H9 (cell line): ENCODE measurements around the gene DCST2. TPM values are rescaled to one million over a fixed set of nuclear protein-coding genes. Genes with fewer than 3 reads are reported as not detected.

Source experiments
- DNase-seq: peaks from one replicate; pipeline ENCODE4 v3.0.0-alpha.2; 2017
- H2AFZ ChIP-seq: one replicate; pipeline ENCODE4 v1.6.1; 2013; ENCODE audit warnings: mild to moderate bottlenecking, low read length, control low read depth, moderate library complexity
- H2AK5ac ChIP-seq: 2 replicates; pipeline ENCODE4 v1.6.1; 2013; ENCODE audit warnings: low read length, control low read depth, mixed read lengths; ENCODE audit not compliant: insufficient read length
- H2BK120ac ChIP-seq: one replicate; pipeline ENCODE4 v1.6.1; 2013; ENCODE audit warnings: low read depth, mild to moderate bottlenecking, low read length, control low read depth, inconsistent platforms; ENCODE audit not compliant: poor library complexity, severe bottlenecking
- H2BK12ac ChIP-seq: 2 replicates; pipeline ENCODE4 v1.6.1; 2013; ENCODE audit warnings: low read length, control low read depth, mixed read lengths, low read depth; ENCODE audit not compliant: insufficient read length
- H2BK15ac ChIP-seq: 2 replicates; pipeline ENCODE4 v1.6.1; 2013; ENCODE audit warnings: low read depth, low read length, control low read depth
- H2BK20ac ChIP-seq: one replicate; pipeline ENCODE4 v1.6.1; 2013; ENCODE audit warnings: low read depth, mild to moderate bottlenecking, low read length, control low read depth, inconsistent platforms; ENCODE audit not compliant: poor library complexity, severe bottlenecking
- H2BK5ac ChIP-seq: 2 replicates; pipeline ENCODE4 v1.6.1; 2013; ENCODE audit warnings: low read length, control low read depth, mixed read lengths; ENCODE audit not compliant: insufficient read length
- H3K14ac ChIP-seq: 2 replicates; pipeline ENCODE4 v1.6.1; 2013; ENCODE audit warnings: low read length, control low read depth; ENCODE audit not compliant: insufficient read depth
- H3K18ac ChIP-seq: 2 replicates; pipeline ENCODE4 v1.6.1; 2013; ENCODE audit warnings: low read depth, mild to moderate bottlenecking, mixed read lengths, low read length, control low read depth; ENCODE audit not compliant: insufficient read length
- H3K23ac ChIP-seq: 2 replicates; pipeline ENCODE4 v1.6.1; 2013; ENCODE audit warnings: low read length, control low read depth, mixed read lengths, low read depth; ENCODE audit not compliant: insufficient read length
- H3K23me2 ChIP-seq: 2 replicates; pipeline ENCODE4 v1.6.1; 2013; ENCODE audit warnings: low read depth, mild to moderate bottlenecking, mixed read lengths, low read length, control low read depth; ENCODE audit not compliant: insufficient read length, poor library complexity, severe bottlenecking
- H3K27ac ChIP-seq: 2 replicates; pipeline ENCODE4 v1.5.1; 2013; ENCODE audit warnings: low read length, control low read depth, mixed read lengths, low read depth; ENCODE audit not compliant: insufficient read length
- H3K27me3 ChIP-seq: 2 replicates; pipeline ENCODE4 v1.6.1; 2013; ENCODE audit warnings: low read length, control low read depth, inconsistent platforms; ENCODE audit not compliant: insufficient read depth
- H3K4ac ChIP-seq: 2 replicates; pipeline ENCODE4 v1.6.1; 2013; ENCODE audit warnings: low read depth, mild to moderate bottlenecking, control low read depth, inconsistent platforms, low read length, moderate library complexity
- H3K4me1 ChIP-seq: 2 replicates; pipeline ENCODE4 v1.6.1; 2013; ENCODE audit warnings: low read length, control low read depth, inconsistent platforms; ENCODE audit not compliant: insufficient read depth
- H3K4me2 ChIP-seq: 2 replicates; pipeline ENCODE4 v1.6.1; 2013; ENCODE audit warnings: low read length, control low read depth, mixed read lengths; ENCODE audit not compliant: insufficient read length, insufficient read depth
- H3K56ac ChIP-seq: 2 replicates; pipeline ENCODE4 v1.6.1; 2013; ENCODE audit warnings: low read depth, mild to moderate bottlenecking, mixed read lengths, low read length, control low read depth; ENCODE audit not compliant: insufficient read length
- H3K79me1 ChIP-seq: 2 replicates; pipeline ENCODE4 v1.6.1; 2013; ENCODE audit warnings: low read depth, mild to moderate bottlenecking, moderate library complexity, low read length, control low read depth, inconsistent platforms; ENCODE audit not compliant: insufficient read depth, poor library complexity, severe bottlenecking
- H3K79me2 ChIP-seq: 2 replicates; pipeline ENCODE4 v1.6.1; 2013; ENCODE audit warnings: low read length, control low read depth, inconsistent platforms; ENCODE audit not compliant: insufficient read depth
- H3K9ac ChIP-seq: 2 replicates; pipeline ENCODE4 v1.6.1; 2013; ENCODE audit warnings: low read length, control low read depth, mixed read lengths; ENCODE audit not compliant: insufficient read length; ENCODE audit errors: extremely low read depth
- H3K9me3 ChIP-seq: one replicate; pipeline ENCODE4 v1.6.1; 2013; ENCODE audit warnings: low read depth, low read length, inconsistent platforms; ENCODE audit not compliant: control insufficient read depth
- H3T11ph ChIP-seq: one replicate; pipeline ENCODE4 v1.6.1; 2013; ENCODE audit warnings: mild to moderate bottlenecking, low read length, control low read depth, inconsistent platforms
- H4K20me1 ChIP-seq: one replicate; pipeline ENCODE4 v1.6.1; 2013; ENCODE audit not compliant: control insufficient read depth, insufficient read length, insufficient read depth
- H4K5ac ChIP-seq: 2 replicates; pipeline ENCODE4 v1.6.1; 2013; ENCODE audit warnings: low read depth, mild to moderate bottlenecking, mixed read lengths, low read length, control low read depth; ENCODE audit not compliant: insufficient read length
- H4K8ac ChIP-seq: replicated peaks from 2 replicates; pipeline ENCODE4 v1.6.1; 2013; ENCODE audit warnings: low read length, control low read depth, mixed read lengths, low read depth; ENCODE audit not compliant: insufficient read length
- H4K91ac ChIP-seq: 2 replicates; pipeline ENCODE4 v1.6.1; 2013; ENCODE audit warnings: low read depth, mild to moderate bottlenecking, moderate library complexity, mixed read lengths, low read length, control low read depth; ENCODE audit not compliant: insufficient read length
- H3K27ac Mint-ChIP-seq, 3 experiments: 2 replicates in 2 of 3; 3 replicates in 1 of 3; pipeline ENCODE4 v1.8.0; 2020 to 2021; ENCODE audit warnings: mixed read lengths in 3 of 3, mild to moderate bottlenecking in 1 of 3, moderate library complexity in 1 of 3
- H3K27me3 Mint-ChIP-seq: 2 replicates; pipeline ENCODE4 v1.8.0; 2021; ENCODE audit warnings: low read depth, mild to moderate bottlenecking, moderate library complexity, mixed read lengths
- H3K36me3 Mint-ChIP-seq, 3 experiments: 2 replicates in 2 of 3; 3 replicates in 1 of 3; pipeline ENCODE4 v1.8.0; 2020 to 2021; ENCODE audit warnings: low read depth in 3 of 3, mixed read lengths in 3 of 3; ENCODE audit not compliant: insufficient read depth in 1 of 3
- H3K4me1 Mint-ChIP-seq, 2 experiments: 2 replicates each; pipeline ENCODE4 v1.8.0; 2020; ENCODE audit warnings: mixed read lengths in 2 of 2
- H3K4me3 Mint-ChIP-seq, 2 experiments: 2 replicates in 1 of 2; 3 replicates in 1 of 2; pipeline ENCODE4 v1.8.0; 2020 to 2021; ENCODE audit warnings: mild to moderate bottlenecking in 2 of 2, mixed read lengths in 2 of 2, moderate library complexity in 1 of 2
- H3K9me3 Mint-ChIP-seq, 2 experiments: 2 replicates in 1 of 2; 3 replicates in 1 of 2; pipeline ENCODE4 v1.8.0; 2020; ENCODE audit warnings: mild to moderate bottlenecking in 2 of 2, mixed read lengths in 2 of 2, moderate library complexity in 1 of 2
- WGBS: extraction: QIAGEN DNeasy Blood & Tissue Kit; methylation state at CpG from one replicate; pipeline ENCODE4 v1.1.7; 2013; ENCODE audit warnings: missing lambda C conversion rate, low lambda C conversion rate, mixed read lengths; ENCODE audit not compliant: insufficient read length; ENCODE audit errors: extremely low coverage; 5-methylcytosine and 5-hydroxymethylcytosine counted together
- total RNA-seq: library from RNA; stranded (reverse); gene quantifications from 2 replicates; pipeline ENCODE4 v1.2.1, GENCODE V29; 2021
- TF ChIP-seq, protein P1 (sequence below): fragments of 200-600 bp; sonication (generic); conservative IDR thresholded peaks from 3 replicates; pipeline ENCODE4 v1.8.0; 2021; ENCODE audit warnings: antibody characterized with exemption, mild to moderate bottlenecking

Gene DCST2
- total RNA-seq, 1 experiment from 2014 or later = 0.35 TPM

- Histone ChIP-seq H3K79me2 (no peaks in the 10 kb centered on the region; the same call in 1 of the 2 replicates), H3K23me2 (peaks cover 17% of the 10 kb centered on the region), H2BK5ac (no peak overlapping the region), H4K91ac (no peak overlapping the region), H2BK15ac (no peak overlapping the region), H3K56ac (no peak overlapping the region), H3K4me2 (peak overlapping the region; percentile 82), H3K27me3 (no peaks in the 10 kb centered on the region), H3K4me1 (peaks cover 3% of the 10 kb centered on the region; the same call in 1 of the 2 replicates), H3K9ac (no peak overlapping the region), H3K27ac (no peak overlapping the region), H3T11ph (no peak overlapping the region), H3K14ac (no peak overlapping the region), H3K18ac (no peak overlapping the region), H4K8ac (no peak overlapping the region), H2BK20ac (no peak overlapping the region), H3K23ac (no peak overlapping the region), H3K4ac (no peak overlapping the region), H4K5ac (no peak overlapping the region), H2BK12ac (no peak overlapping the region), H2AFZ (no peak overlapping the region), H2AK5ac (no peak overlapping the region), H3K79me1 (no peaks in the 10 kb centered on the region), H2BK120ac (no peak overlapping the region), H3K9me3 (no peaks in the 10 kb centered on the region), H4K20me1 (no peaks in the 10 kb centered on the region)
- Mint-ChIP-seq H3K36me3 (peaks cover 7 to 20% (median 19%) of the 10 kb centered on the region in 3 experiments; a peak in 6 of 7 replicates), H3K4me1 (peaks cover 16 to 26% of the 10 kb centered on the region in 2 experiments), H3K27me3 (peaks cover 2% of the 10 kb centered on the region), H3K27ac (0 out of 7 replicates have a peak overlapping the region, but pooled peaks of 1 of the 3 experiments have one; percentile 77), H3K9me3 (no peaks in the 10 kb centered on the region; a peak in 1 of 5 replicates), H3K4me3 (peak overlapping the region; percentile 66 to 85)
- TF ChIP-seq, protein P1, sequence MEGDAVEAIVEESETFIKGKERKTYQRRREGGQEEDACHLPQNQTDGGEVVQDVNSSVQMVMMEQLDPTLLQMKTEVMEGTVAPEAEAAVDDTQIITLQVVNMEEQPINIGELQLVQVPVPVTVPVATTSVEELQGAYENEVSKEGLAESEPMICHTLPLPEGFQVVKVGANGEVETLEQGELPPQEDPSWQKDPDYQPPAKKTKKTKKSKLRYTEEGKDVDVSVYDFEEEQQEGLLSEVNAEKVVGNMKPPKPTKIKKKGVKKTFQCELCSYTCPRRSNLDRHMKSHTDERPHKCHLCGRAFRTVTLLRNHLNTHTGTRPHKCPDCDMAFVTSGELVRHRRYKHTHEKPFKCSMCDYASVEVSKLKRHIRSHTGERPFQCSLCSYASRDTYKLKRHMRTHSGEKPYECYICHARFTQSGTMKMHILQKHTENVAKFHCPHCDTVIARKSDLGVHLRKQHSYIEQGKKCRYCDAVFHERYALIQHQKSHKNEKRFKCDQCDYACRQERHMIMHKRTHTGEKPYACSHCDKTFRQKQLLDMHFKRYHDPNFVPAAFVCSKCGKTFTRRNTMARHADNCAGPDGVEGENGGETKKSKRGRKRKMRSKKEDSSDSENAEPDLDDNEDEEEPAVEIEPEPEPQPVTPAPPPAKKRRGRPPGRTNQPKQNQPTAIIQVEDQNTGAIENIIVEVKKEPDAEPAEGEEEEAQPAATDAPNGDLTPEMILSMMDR = peak; percentile 77
- WGBS = no CpG with 5 or more reads among the region's 46 CpGs
- peak; percentile 87 for DNase-seq
Observed at GRCh38 chr1:155062702-155063411, 29.3 kb upstream of the DCST2 start.
